IMR-90 (cell line): Measurements from ENCODE around the gene NSF. TPM values are rescaled to one million over a fixed set of nuclear protein-coding genes. Genes with fewer than 3 reads are reported as not detected.
"Not testable (repeated sequence)": the region's sequence is repeated elsewhere in the genome, so short reads cannot be mapped to it uniquely, and the experiment has no call there.

Experiments used
- ATAC-seq: fragments of 200-7000 bp; cut with Tn5 transposase; 2 replicates; pipeline ENCODE4 v1.9.1; 2020; ENCODE audit warnings: low read depth, mild to moderate bottlenecking, moderate library complexity
- BruUV-seq: library from RNA; stranded (reverse); fragments of 400-500 nt; replicated peaks from 2 replicates; lab custom pipeline; 2021; lab: Mats Ljungman, UMichigan
- CTCF ChIA-PET: fragments of 300-600 bp; formaldehyde crosslinking; extraction: SDS; loops from one replicate; lab custom pipeline; 2021; ENCODE audit warnings: antibody characterized with exemption; lab: Yijun Ruan, JAX
- POLR2A ChIA-PET: fragments of 300-600 bp; sonication (Branson Sonifier 250); formaldehyde crosslinking; loops from one replicate; lab custom pipeline; 2022; ENCODE audit warnings: antibody characterized with exemption; ENCODE audit not compliant: unreplicated experiment; lab: Charles Lee
- DNase-seq: peaks from one replicate; pipeline ENCODE4 v3.0.0; 2013
- H2AFZ ChIP-seq: replicated peaks from 2 replicates; pipeline ENCODE3; 2013; ENCODE audit warnings: low read length, mild to moderate bottlenecking; ENCODE audit not compliant: poor library complexity
- H2AK5ac ChIP-seq: 2 replicates; pipeline ENCODE4 v1.6.1; 2013; ENCODE audit warnings: low read depth, low read length, inconsistent platforms
- H2AK9ac ChIP-seq: replicated peaks from 2 replicates; pipeline ENCODE3; 2013; ENCODE audit warnings: mild to moderate bottlenecking, low read depth, low read length, moderate library complexity; ENCODE audit not compliant: poor library complexity
- H2BK120ac ChIP-seq: 2 replicates; pipeline ENCODE4 v1.6.1; 2013; ENCODE audit warnings: low read depth, low read length, inconsistent platforms
- H2BK15ac ChIP-seq: 3 replicates; pipeline ENCODE4 v1.6.1; 2013; ENCODE audit warnings: low read depth, low read length, inconsistent platforms
- H2BK20ac ChIP-seq: 2 replicates; pipeline ENCODE4 v1.6.1; 2013; ENCODE audit warnings: low read depth, mild to moderate bottlenecking, inconsistent platforms, low read length, moderate library complexity
- H2BK5ac ChIP-seq: 2 replicates; pipeline ENCODE4 v1.6.1; 2013; ENCODE audit warnings: mild to moderate bottlenecking, low read depth, low read length, inconsistent platforms; ENCODE audit not compliant: poor library complexity, severe bottlenecking
- H3K14ac ChIP-seq: replicated peaks from 2 replicates; pipeline ENCODE4 v1.6.1; 2013; ENCODE audit warnings: low read depth, low read length, inconsistent platforms
- H3K18ac ChIP-seq: 2 replicates; pipeline ENCODE4 v1.6.1; 2013; ENCODE audit warnings: low read depth, low read length, control low read depth
- H3K23ac ChIP-seq: 2 replicates; pipeline ENCODE4 v1.6.1; 2013; ENCODE audit warnings: low read depth, low read length, inconsistent platforms
- H3K27ac ChIP-seq: 2 replicates; pipeline ENCODE4 v1.5.1; 2013; ENCODE audit warnings: mild to moderate bottlenecking, control low read depth, low read length; ENCODE audit not compliant: insufficient read depth
- H3K27me3 ChIP-seq: 2 replicates; pipeline ENCODE4 v1.6.1; 2013; ENCODE audit warnings: low read length; ENCODE audit not compliant: control insufficient read depth, insufficient read depth
- H3K36me3 ChIP-seq: 2 replicates; pipeline ENCODE4 v1.6.1; 2013; ENCODE audit warnings: low read length, mixed read lengths; ENCODE audit not compliant: control insufficient read depth, insufficient read depth
- H3K4ac ChIP-seq: 2 replicates; pipeline ENCODE4 v1.6.1; 2013; ENCODE audit warnings: low read depth, low read length, inconsistent platforms
- H3K4me1 ChIP-seq: 2 replicates; pipeline ENCODE4 v1.6.1; 2013; ENCODE audit warnings: low read length, mixed read lengths; ENCODE audit not compliant: control insufficient read depth, insufficient read depth
- H3K4me2 ChIP-seq: 2 replicates; pipeline ENCODE4 v1.6.1; 2013; ENCODE audit warnings: low read depth, mild to moderate bottlenecking, control low read depth, low read length, moderate library complexity
- H3K4me3 ChIP-seq: 2 replicates; pipeline ENCODE4 v1.5.1; 2013; ENCODE audit warnings: low read depth, mild to moderate bottlenecking, control low read depth, low read length, moderate library complexity; ENCODE audit not compliant: insufficient read depth
- H3K56ac ChIP-seq: 2 replicates; pipeline ENCODE4 v1.6.1; 2013; ENCODE audit warnings: low read length, inconsistent platforms; ENCODE audit not compliant: insufficient read depth; ENCODE audit errors: extremely low read depth
- H3K79me1 ChIP-seq, 2 experiments: 2 replicates each; pipeline ENCODE4 v1.6.1; 2013; ENCODE audit warnings: low read length in 2 of 2, inconsistent platforms in 1 of 2, low read depth in 1 of 2
- H3K9ac ChIP-seq: 2 replicates; pipeline ENCODE4 v1.6.1; 2013; ENCODE audit warnings: low read depth, low read length, control low read depth
- H3K9me1 ChIP-seq: 2 replicates; pipeline ENCODE4 v1.6.1; 2013; ENCODE audit warnings: low read length, inconsistent platforms; ENCODE audit not compliant: insufficient read depth
- H3K9me3 ChIP-seq: 2 replicates; pipeline ENCODE4 v1.6.1; 2013; ENCODE audit warnings: low read length; ENCODE audit not compliant: control insufficient read depth, insufficient read depth
- H4K20me1 ChIP-seq: 2 replicates; pipeline ENCODE4 v1.6.1; 2013; ENCODE audit warnings: low read length, inconsistent platforms; ENCODE audit not compliant: insufficient read depth
- H4K5ac ChIP-seq: 2 replicates; pipeline ENCODE4 v1.6.1; 2013; ENCODE audit warnings: mild to moderate bottlenecking, low read depth, low read length, control low read depth
- H4K8ac ChIP-seq, 2 experiments: 2 replicates each; pipeline ENCODE4 v1.6.1; 2013; ENCODE audit warnings: low read depth in 2 of 2, low read length in 2 of 2, control low read depth in 1 of 2, inconsistent platforms in 1 of 2
- H4K91ac ChIP-seq: 2 replicates; pipeline ENCODE4 v1.6.1; 2013; ENCODE audit warnings: low read depth, low read length, inconsistent platforms; ENCODE audit not compliant: insufficient read depth
- WGBS, 2 experiments: methylation state at CpG; one replicate each; pipeline versions ENCODE4 v1.1.5 to v1.1.7; 2013; ENCODE audit warnings: missing lambda C conversion rate in 2 of 2; ENCODE audit not compliant: insufficient read length in 1 of 2; ENCODE audit errors: extremely low coverage in 2 of 2; 5-methylcytosine and 5-hydroxymethylcytosine counted together
- dilution Hi-C: fragments of 300-500 bp; cut with HindIII; formaldehyde crosslinking; loops from one replicate; pipeline ENCODE4 v1.14.3; 2018; ENCODE audit warnings: low sequenced_read_pairs; ENCODE audit not compliant: unreplicated experiment
- in situ Hi-C: fragments of 300-500 bp; cut with MboI; formaldehyde crosslinking; loops from 3 replicates; pipeline ENCODE4 v1.14.3; 2019; ENCODE audit warnings: low sequenced_read_pairs, inconsistent platforms, mixed read lengths
- intact Hi-C: fragments of 100-400 bp; cut with micrococcal nuclease; formaldehyde crosslinking; loops from 2 replicates; pipeline ENCODE4 v1.10.0; 2022
- polyA plus RNA-seq, 3 experiments: library from polyadenylated mRNA; depleted of rRNA; stranded (reverse); fragments of >200 nt; gene quantifications; 2 replicates each; pipeline ENCODE4 v1.2.3, GENCODE V29; 2012; ENCODE audit warnings: low replicate concordance in 1 of 3
- total RNA-seq: library from RNA; depleted of rRNA; stranded (reverse); fragments of >200 nt; gene quantifications from 2 replicates; pipeline ENCODE4 v1.2.3, GENCODE V29; 2012

NSF gene
- total and polyA plus RNA-seq, 2 of the 4 experiments (the other 2 are of a cell fraction), result 38.9 to 110 TPM

DNA sequence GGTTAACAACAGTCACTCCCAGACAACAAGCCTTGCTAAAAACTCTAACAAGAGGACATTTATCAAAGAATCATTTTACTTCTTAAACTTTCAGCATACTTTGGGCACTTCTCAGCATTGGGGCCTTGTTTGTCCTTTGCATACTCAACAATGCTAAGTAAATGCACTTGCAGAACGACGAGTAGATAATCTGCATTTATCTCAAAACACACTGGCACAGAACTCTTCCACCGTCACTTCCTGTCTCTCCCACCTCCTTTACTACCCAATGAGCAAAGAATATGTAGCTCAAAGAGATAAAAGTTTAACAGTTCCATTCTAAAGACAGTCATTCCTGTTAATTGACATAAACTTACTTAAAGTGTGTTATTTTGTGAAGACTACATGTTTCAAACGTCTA lies 69.2 kb downstream of the NSF start:
- H2BK5ac ChIP-seq, H3K4me1 ChIP-seq, H3K9me3 ChIP-seq, H3K18ac ChIP-seq, H2AK9ac ChIP-seq, H2BK120ac ChIP-seq, H4K91ac ChIP-seq, CTCF ChIA-PET, H3K23ac ChIP-seq, H3K79me1 ChIP-seq, H2BK15ac ChIP-seq, H2AFZ ChIP-seq, BruUV-seq, dilution Hi-C loops, intact Hi-C loops, ATAC-seq, in situ Hi-C loops, H3K14ac ChIP-seq, H3K4ac ChIP-seq, H3K36me3 ChIP-seq, H3K4me3 ChIP-seq, H3K56ac ChIP-seq, H3K9me1 ChIP-seq, H2AK5ac ChIP-seq, H3K27ac ChIP-seq, H4K5ac ChIP-seq, H3K27me3 ChIP-seq, DNase-seq, H2BK20ac ChIP-seq, H4K20me1 ChIP-seq, POLR2A ChIA-PET, H4K8ac ChIP-seq, H3K9ac ChIP-seq, H3K4me2 ChIP-seq: not testable (repeated sequence)
- no CpG with 5 or more reads among the region's 4 CpGs for WGBS, 2 experiments

DNA sequence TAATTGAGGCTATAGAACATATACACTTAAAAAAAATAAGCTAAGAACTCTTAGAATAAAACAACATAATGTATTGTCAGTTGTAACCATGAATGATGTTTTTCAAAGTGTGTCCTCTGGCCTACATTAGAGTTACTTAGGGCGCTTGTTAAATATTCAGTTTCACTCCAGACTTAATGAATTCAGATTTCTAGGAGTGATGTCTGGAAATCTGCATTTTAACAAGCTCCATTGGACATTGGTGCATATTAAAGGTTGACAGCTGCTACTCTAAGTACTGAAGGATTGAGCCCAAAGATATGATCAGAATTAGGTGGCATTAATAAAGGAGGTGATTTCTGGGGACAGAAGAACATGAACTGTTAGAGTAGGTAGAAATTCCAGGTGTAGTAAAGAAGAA lies 72.7 kb downstream of the NSF start:
- H2BK20ac ChIP-seq, H2AK5ac ChIP-seq, H3K4ac ChIP-seq, H2BK120ac ChIP-seq, H3K27me3 ChIP-seq, H3K36me3 ChIP-seq, H2BK5ac ChIP-seq, H3K4me2 ChIP-seq, intact Hi-C loops, H2AFZ ChIP-seq, H3K4me1 ChIP-seq, DNase-seq, BruUV-seq, H3K9me1 ChIP-seq, H4K91ac ChIP-seq, CTCF ChIA-PET, dilution Hi-C loops, H3K27ac ChIP-seq, H3K9me3 ChIP-seq, H3K14ac ChIP-seq, H3K4me3 ChIP-seq, H4K5ac ChIP-seq, H3K9ac ChIP-seq, H4K8ac ChIP-seq, POLR2A ChIA-PET, H3K56ac ChIP-seq, H3K18ac ChIP-seq, H3K79me1 ChIP-seq, H2BK15ac ChIP-seq, ATAC-seq, H3K23ac ChIP-seq, H2AK9ac ChIP-seq, in situ Hi-C loops, H4K20me1 ChIP-seq: not testable (repeated sequence)
- no CpG with 5 or more reads among the region's 1 CpG for WGBS, 2 experiments
